Spinal cord (tissue), 10 donors: ENCODE data around the gene DDX5. TPM values are rescaled to one million over a fixed set of nuclear protein-coding genes. Genes with fewer than 3 reads are reported as not detected.
A peak's percentile ranks its signal among the peaks of the same experiment; 100 is the strongest.

ENCODE experiments used
- DNase-seq, 6 donors: peaks; one replicate each; pipeline versions ENCODE4 v3.0.0 to v3.0.0-alpha.2; 2013 to 2015; ENCODE audit warnings: low spot score in 6 of 6, low read depth in 4 of 6
- H3K27ac ChIP-seq: one replicate; pipeline ENCODE4 v1.5.1; 2013; ENCODE audit warnings: low read depth, low read length, control low read depth
- H3K27me3 ChIP-seq: one replicate; pipeline ENCODE4 v1.6.1; 2013; ENCODE audit warnings: low read length; ENCODE audit not compliant: control insufficient read depth, insufficient read depth
- H3K36me3 ChIP-seq: one replicate; pipeline ENCODE4 v1.6.1; 2013; ENCODE audit warnings: low read length; ENCODE audit not compliant: control insufficient read depth, insufficient read depth
- H3K4me1 ChIP-seq: one replicate; pipeline ENCODE4 v1.6.1; 2013; ENCODE audit warnings: low read length; ENCODE audit not compliant: control insufficient read depth, insufficient read depth
- H3K4me3 ChIP-seq: one replicate; pipeline ENCODE4 v1.5.1; 2013; ENCODE audit warnings: low read depth, low read length, control low read depth
- H3K9me3 ChIP-seq: one replicate; pipeline ENCODE4 v1.6.1; 2013; ENCODE audit warnings: low read length; ENCODE audit not compliant: control insufficient read depth, insufficient read depth
- WGBS: methylation state at CpG from one replicate; pipeline ENCODE4 v1.1.5; 2013; ENCODE audit warnings: missing lambda C conversion rate; ENCODE audit not compliant: insufficient coverage; 5-methylcytosine and 5-hydroxymethylcytosine counted together
- polyA plus RNA-seq, 2 donors: library from polyadenylated mRNA; unstranded; fragments of 120-200 nt; gene quantifications; one replicate each; pipeline ENCODE4 v1.2.1, GENCODE V29; 2013; ENCODE audit not compliant: insufficient read length in 2 of 2
- total RNA-seq, 2 donors: library from RNA; depleted of rRNA in 1 of 2; stranded (reverse); fragments of 120-200 nt in 1 of 2; fragments of >200 nt in 1 of 2; gene quantifications; one replicate each; pipeline versions ENCODE4 v1.2.3 to v1.2.4, GENCODE V29; 2013 to 2014
- donor health status: healthy.

The DDX5 gene
- total and polyA plus RNA-seq, 4 donors = 373 to 652 (median 553) TPM

GRCh38 chr17:64520359-64520758, 14.3 kb upstream of the DDX5 start:
- WGBS = 92% methylated on average over 6 of the region's 6 CpGs
- peaks cover 57% of the 10 kb centered on the region for H3K36me3 ChIP-seq
- no peak overlapping the region for H3K27ac ChIP-seq
- no peak for DNase-seq
- no peaks in the 10 kb centered on the region for H3K9me3 ChIP-seq
- H3K4me3 ChIP-seq = no peak overlapping the region
- no peaks in the 10 kb centered on the region for H3K27me3 ChIP-seq
- H3K4me1 ChIP-seq = no peaks in the 10 kb centered on the region

DNA sequence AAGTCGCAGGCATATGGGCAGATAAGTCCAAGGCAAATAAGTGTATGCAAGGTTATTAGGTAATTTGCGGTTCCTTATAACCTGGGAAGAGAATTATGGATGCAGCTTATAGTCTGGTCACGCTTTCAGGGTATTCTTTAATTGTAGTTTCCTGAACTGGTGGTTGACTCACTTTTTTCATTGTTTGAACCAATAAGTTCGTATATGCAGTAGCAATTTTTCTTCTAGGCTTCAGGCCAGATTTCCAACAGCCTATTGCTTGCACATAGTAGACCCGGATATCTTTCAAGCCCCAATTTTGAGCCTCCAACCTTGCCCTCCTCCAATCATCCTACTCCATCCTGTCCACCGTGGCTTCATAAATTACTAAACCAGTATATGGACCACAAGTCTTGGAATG, 13.5 kb upstream of the DDX5 start:
- peaks cover 53% of the 10 kb centered on the region for H3K36me3 ChIP-seq
- no peak overlapping the region for H3K27ac ChIP-seq
- 100% methylated on average over 5 of the region's 6 CpGs for WGBS
- no peaks in the 10 kb centered on the region for H3K4me1 ChIP-seq
- no peak for DNase-seq
- H3K27me3 ChIP-seq = no peaks in the 10 kb centered on the region
- no peak overlapping the region for H3K4me3 ChIP-seq
- H3K9me3 ChIP-seq = no peaks in the 10 kb centered on the region

DNA sequence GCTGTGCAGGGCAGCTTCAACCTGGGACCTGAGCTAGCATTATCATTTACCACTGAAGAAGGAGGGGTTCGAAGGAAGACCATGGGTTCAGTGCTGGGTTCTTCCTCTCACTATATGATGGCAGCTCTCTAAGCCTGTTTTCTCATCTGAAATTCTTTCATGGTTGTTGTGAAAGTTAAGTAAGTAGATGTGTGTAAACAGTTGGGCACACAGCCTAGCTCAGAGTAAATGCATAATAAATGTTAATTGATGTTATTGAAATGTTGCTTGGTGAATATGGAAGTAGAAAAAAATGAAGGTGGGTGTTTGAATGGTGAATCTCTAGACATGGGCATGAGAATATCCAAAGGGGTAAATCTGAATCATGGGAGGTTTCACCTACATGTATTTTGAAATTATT, 9.7 kb upstream of the DDX5 start:
- WGBS = no CpG with 5 or more reads among the region's 1 CpG
- Histone ChIP-seq H3K27ac (no peak overlapping the region), H3K27me3 (no peaks in the 10 kb centered on the region), H3K4me1 (no peaks in the 10 kb centered on the region), H3K9me3 (no peaks in the 10 kb centered on the region), H3K4me3 (no peak overlapping the region), H3K36me3 (peaks cover 27% of the 10 kb centered on the region)
- DNase-seq = no peak

- WGBS = 85% methylated on average over 2 of the region's 2 CpGs
- no peak overlapping the region for H3K4me3 ChIP-seq
- H3K4me1 ChIP-seq = no peaks in the 10 kb centered on the region
- no peak overlapping the region for H3K27ac ChIP-seq
- H3K27me3 ChIP-seq = no peaks in the 10 kb centered on the region
- DNase-seq = no peak
- H3K9me3 ChIP-seq = no peaks in the 10 kb centered on the region
- peaks cover 28% of the 10 kb centered on the region for H3K36me3 ChIP-seq
Observed at GRCh38 chr17:64515419-64515818, 9.3 kb upstream of the DDX5 start.

GRCh38 chr17:64509179-64509578, 3.1 kb upstream of the DDX5 start:
- Histone ChIP-seq H3K27ac (no peak overlapping the region), H3K9me3 (no peaks in the 10 kb centered on the region), H3K36me3 (peaks cover 12% of the 10 kb centered on the region), H3K27me3 (no peaks in the 10 kb centered on the region), H3K4me1 (peaks cover 6% of the 10 kb centered on the region), H3K4me3 (no peak overlapping the region)
- WGBS = 100% methylated on average over 2 of the region's 6 CpGs
- no peak for DNase-seq

GRCh38 chr17:64508683-64509082, 2.6 kb upstream of the DDX5 start:
- no CpG with 5 or more reads among the region's 2 CpGs for WGBS
- Histone ChIP-seq H3K36me3 (peaks cover 15% of the 10 kb centered on the region), H3K9me3 (no peaks in the 10 kb centered on the region), H3K27ac (no peak overlapping the region), H3K27me3 (no peaks in the 10 kb centered on the region), H3K4me3 (no peak overlapping the region), H3K4me1 (peaks cover 6% of the 10 kb centered on the region)
- DNase-seq = no peak

GRCh38 chr17:64507413-64507782, 1.3 kb upstream of the DDX5 start:
- Histone ChIP-seq H3K27me3 (no peaks in the 10 kb centered on the region), H3K9me3 (no peaks in the 10 kb centered on the region), H3K4me1 (peaks cover 6% of the 10 kb centered on the region), H3K36me3 (peaks cover 28% of the 10 kb centered on the region), H3K27ac (peak overlapping the region; percentile 100), H3K4me3 (peak overlapping the region; percentile 98)
- DNase-seq = peak; percentile 35 to 90 (median 56)
- WGBS = 0% methylated on average over 6 of the region's 13 CpGs

- WGBS = 0% methylated on average over 77 of the region's 77 CpGs
- H3K4me1 ChIP-seq = peaks cover 6% of the 10 kb centered on the region
- H3K27ac ChIP-seq = peak within 1 kb of the TSS; percentile 100
- peak; percentile 90 to 99 (median 95) for DNase-seq
- H3K36me3 ChIP-seq = peaks cover 33% of the 10 kb centered on the region
- H3K27me3 ChIP-seq = no peaks in the 10 kb centered on the region
- no peaks in the 10 kb centered on the region for H3K9me3 ChIP-seq
- H3K4me3 ChIP-seq = peak within 1 kb of the TSS; percentile 98
Observed at GRCh38 chr17:64506576-64507412, 705 bp upstream of the DDX5 start, which contains the start of gene CEP95. Gene CEP95 (plus strand): TSS chr17:64506977. CDS start chr17:64507098, 121 bp downstream.

DNA sequence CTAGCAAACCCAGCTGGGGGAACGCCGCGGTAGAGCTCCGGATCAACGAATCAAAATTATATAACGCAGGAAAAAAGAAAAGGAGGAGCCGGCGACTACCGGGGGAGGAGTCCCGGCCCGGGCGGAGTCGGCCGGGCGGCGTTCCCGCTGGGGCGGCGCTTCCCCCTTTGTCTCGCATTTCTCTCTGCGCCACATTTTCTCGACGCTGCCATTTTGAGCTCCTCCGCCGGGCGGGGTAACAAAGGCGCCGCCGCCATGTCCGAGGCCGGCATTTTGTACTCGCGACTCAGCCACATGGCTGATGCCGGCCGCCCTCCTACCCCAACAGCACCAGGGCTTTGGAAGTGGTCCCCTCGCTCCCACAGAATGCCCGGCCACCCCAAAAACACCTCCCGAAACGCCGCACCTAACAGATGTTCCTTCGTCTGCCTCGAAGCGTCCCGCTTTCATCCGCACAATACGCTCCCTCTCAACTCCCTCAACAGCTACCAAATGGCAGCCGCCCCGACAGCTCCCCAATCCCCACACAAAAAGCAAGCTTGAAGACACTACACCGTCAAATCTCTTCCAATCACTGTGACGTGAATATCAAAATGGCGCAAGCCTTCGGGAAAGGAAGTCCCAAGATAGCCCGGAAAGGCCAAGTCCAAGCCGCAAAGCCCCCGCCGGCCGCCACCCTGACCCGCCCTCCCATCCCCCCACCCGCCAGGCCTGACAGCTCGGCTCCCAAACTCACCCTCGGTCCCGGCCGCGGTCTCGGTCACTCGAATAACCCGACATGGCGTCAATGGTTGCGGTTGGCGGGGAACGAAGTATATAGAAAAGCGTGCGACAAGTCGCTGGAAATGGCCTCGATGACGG, 519 bp downstream of the DDX5 start:
- H3K4me3 ChIP-seq = peak overlapping the region; percentile 98
- H3K9me3 ChIP-seq = no peaks in the 10 kb centered on the region
- WGBS = under 1% methylated on average over 69 of the region's 76 CpGs
- H3K27ac ChIP-seq = peak overlapping the region; percentile 100
- H3K4me1 ChIP-seq = peaks cover 6% of the 10 kb centered on the region
- peaks cover 41% of the 10 kb centered on the region for H3K36me3 ChIP-seq
- H3K27me3 ChIP-seq = no peaks in the 10 kb centered on the region
- peak; percentile 74 to 97 (median 88) for DNase-seq
